Measurements from ENCODE around the gene SETD2. TPM values are rescaled to one million over a fixed set of nuclear protein-coding genes. Genes with fewer than 3 reads are reported as not detected.

The SETD2 gene
- total RNA-seq, 4 donors from 2014 or later = 54.0 to 70.2 (median 58.5) TPM

DNA sequence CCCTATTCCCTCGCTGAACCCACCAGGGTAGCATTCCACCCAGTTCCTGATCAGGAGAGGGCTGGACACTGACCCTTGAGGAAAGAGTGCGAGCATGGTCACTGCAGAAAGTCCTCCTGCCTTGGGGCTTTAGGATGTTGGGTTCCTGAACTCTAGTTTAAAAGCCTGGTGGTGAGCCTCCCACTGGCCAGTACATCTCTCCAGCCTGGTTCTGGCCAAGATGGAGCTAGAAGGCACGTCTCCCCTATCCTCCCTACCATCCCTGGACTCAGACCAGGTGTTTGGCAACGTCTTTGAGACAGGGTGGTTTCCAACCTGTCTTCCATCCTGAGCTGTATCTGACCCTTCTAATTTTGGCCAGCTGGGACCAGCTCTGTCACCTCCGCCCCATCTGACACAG, 153.0 kb downstream of the SETD2 start:
- H3K27me3 ChIP-seq = no peaks in the 10 kb centered on the region
- H3K36me3 ChIP-seq = peaks cover 0 to 42% of the 10 kb centered on the region in 2 donors
- TF ChIP-seq POLR2AphosphoS5 (IDR thresholded peaks at IDR 0.05) = no peak
- no peak for TF ChIP-seq CTCF (IDR thresholded peaks at IDR 0.05)
- TF ChIP-seq POLR2A (IDR thresholded peaks at IDR 0.05) = no peak
- no peak for TF ChIP-seq EP300 (IDR thresholded peaks at IDR 0.05)
- no peak for ATAC-seq
- H3K9me3 ChIP-seq = no peaks in the 10 kb centered on the region
- H3K4me3 ChIP-seq = no peak overlapping the region
- 80% methylated on average over 1 of the region's 5 CpGs; no CpG with 5 or more reads in 1 of the 2 donors for WGBS, 2 donors (ENCODE audit: low coverage in 1 of 2)
- H3K4me1 ChIP-seq = peaks cover 0 to 17% (median 8%) of the 10 kb centered on the region in 3 donors
- H3K27ac ChIP-seq = peak overlapping the region in 2 of 4 donors; percentile 88 to 93

GRCh38 chr3:47010111-47010712, 153.7 kb downstream of the SETD2 start:
- peaks cover 0 to 17% (median 8%) of the 10 kb centered on the region in 3 donors for H3K4me1 ChIP-seq
- ATAC-seq = no peak
- peaks cover 0 to 42% of the 10 kb centered on the region in 2 donors for H3K36me3 ChIP-seq
- no peaks in the 10 kb centered on the region for H3K9me3 ChIP-seq
- peak overlapping the region; percentile 56 to 70 for H3K4me3 ChIP-seq
- peak overlapping the region; percentile 73 to 93 (median 88) for H3K27ac ChIP-seq
- 76% methylated on average over 8 of the region's 23 CpGs; no CpG with 5 or more reads in 1 of the 2 donors for WGBS, 2 donors (ENCODE audit: low coverage in 1 of 2)
- H3K27me3 ChIP-seq = no peaks in the 10 kb centered on the region
- TF ChIP-seq EP300 (IDR thresholded peaks at IDR 0.05) = no peak
- no peak for TF ChIP-seq POLR2A (IDR thresholded peaks at IDR 0.05)
- TF ChIP-seq CTCF (IDR thresholded peaks at IDR 0.05) = no peak
- TF ChIP-seq POLR2AphosphoS5 (IDR thresholded peaks at IDR 0.05) = no peak

DNA sequence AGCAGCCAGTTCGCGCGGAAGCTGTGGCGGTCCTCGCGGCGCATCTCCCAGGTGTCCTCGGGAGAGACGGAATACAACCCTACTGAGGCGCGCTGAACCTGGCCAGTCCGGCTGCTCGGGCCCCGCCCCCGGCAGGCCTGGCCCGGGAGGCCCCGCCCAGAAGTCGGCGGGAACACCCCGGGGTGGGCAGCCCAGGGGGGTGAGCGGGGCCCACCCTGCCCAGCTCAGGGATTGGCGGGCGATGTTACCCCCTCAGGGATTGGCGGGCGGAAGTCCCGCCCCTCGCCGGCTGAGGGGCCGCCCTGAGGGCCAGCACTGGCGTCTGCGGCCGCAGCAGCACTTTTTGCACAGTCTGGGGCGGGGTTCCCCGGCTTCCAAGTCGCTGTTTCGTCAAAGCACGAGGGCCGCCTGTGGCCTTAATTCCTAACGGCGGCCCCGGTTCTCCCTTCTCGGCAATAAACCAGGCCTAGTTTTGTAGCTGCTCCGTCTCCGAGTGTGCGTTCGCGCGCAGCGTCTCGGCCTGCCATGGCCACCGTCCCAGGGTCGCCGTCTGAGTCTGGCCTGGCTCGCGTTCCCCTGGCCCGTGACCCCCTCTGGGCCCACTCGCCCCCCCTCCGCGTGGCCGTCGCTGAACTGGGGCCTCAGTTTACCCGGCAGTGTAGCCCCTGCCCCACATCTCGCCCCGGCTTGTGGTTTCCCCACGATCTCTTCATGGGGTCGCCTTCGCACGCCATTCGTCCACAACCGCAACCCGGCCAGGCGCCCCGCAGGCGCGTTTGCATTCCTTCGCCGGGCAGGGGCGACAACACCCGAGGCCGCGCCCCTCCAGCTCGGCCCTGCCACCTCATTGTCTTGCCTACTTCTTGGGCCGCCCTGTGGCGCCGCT, 154.4 kb downstream of the SETD2 start:
- peak in 1 of 4 experiments; percentile 3 for TF ChIP-seq CTCF (IDR thresholded peaks at IDR 0.05)
- TF ChIP-seq POLR2A (IDR thresholded peaks at IDR 0.05) = peak; percentile 83 to 89
- no peak for TF ChIP-seq EP300 (IDR thresholded peaks at IDR 0.05)
- peak; percentile 86 for TF ChIP-seq POLR2AphosphoS5 (IDR thresholded peaks at IDR 0.05)
- H3K27ac ChIP-seq = peak overlapping the region; percentile 73 to 93 (median 88)
- peaks cover 0 to 17% (median 8%) of the 10 kb centered on the region in 3 donors for H3K4me1 ChIP-seq
- H3K27me3 ChIP-seq = no peaks in the 10 kb centered on the region
- WGBS, 2 donors (ENCODE audit: low coverage in 1 of 2) = 1% methylated on average over 15 of the region's 85 CpGs; no CpG with 5 or more reads in 1 of the 2 donors
- no peaks in the 10 kb centered on the region for H3K9me3 ChIP-seq
- ATAC-seq = peak; percentile 97
- peak overlapping the region; percentile 56 to 70 for H3K4me3 ChIP-seq
- H3K36me3 ChIP-seq = peaks cover 0 to 43% of the 10 kb centered on the region in 2 donors

DNA sequence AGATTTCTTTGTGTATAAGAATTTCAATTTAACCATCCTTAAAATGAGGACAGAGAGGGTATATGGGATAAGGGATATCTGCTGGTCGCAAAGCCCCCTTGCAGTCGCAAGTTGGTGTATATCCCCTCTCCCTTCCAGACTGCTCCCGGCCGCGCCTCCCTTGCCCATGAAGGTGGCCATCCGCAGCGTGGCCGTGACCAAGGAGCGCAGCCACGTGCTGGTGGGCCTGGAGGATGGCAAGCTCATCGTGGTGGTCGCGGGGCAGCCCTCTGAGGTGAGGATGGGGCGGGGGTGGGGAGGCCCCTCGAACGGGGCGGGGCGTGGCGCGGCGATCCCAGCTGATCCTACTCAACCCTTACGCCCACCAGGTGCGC, 155.1 kb downstream of the SETD2 start:
- H3K4me3 ChIP-seq = peak overlapping the region; percentile 56 to 70
- WGBS, 2 donors (ENCODE audit: low coverage in 1 of 2) = 90% methylated on average over 2 of the region's 23 CpGs; no CpG with 5 or more reads in 1 of the 2 donors
- no peak for ATAC-seq
- H3K9me3 ChIP-seq = no peaks in the 10 kb centered on the region
- H3K4me1 ChIP-seq = peaks cover 0 to 17% (median 8%) of the 10 kb centered on the region in 3 donors
- TF ChIP-seq POLR2AphosphoS5 (IDR thresholded peaks at IDR 0.05) (no peak), EP300 (IDR thresholded peaks at IDR 0.05) (no peak), POLR2A (IDR thresholded peaks at IDR 0.05) (no peak), CTCF (IDR thresholded peaks at IDR 0.05) (no peak)
- peak overlapping the region in 3 of 4 donors; percentile 88 to 93 (median 88) for H3K27ac ChIP-seq
- no peaks in the 10 kb centered on the region for H3K27me3 ChIP-seq
- H3K36me3 ChIP-seq = peaks cover 0 to 43% of the 10 kb centered on the region in 2 donors
